Adrenal gland (tissue), 5 donors: ENCODE results near the gene SERPIND1.

Experiments
- POLR2A ChIP-seq, 2 donors: fragments of 450-650 bp; IDR thresholded peaks; one replicate each; pipeline ENCODE4 v1.6.1; 2017; ENCODE audit warnings: antibody characterized with exemption in 2 of 2, mild to moderate bottlenecking in 2 of 2, moderate library complexity in 1 of 2
- TF ChIP-seq, protein P1 (sequence below), 6 experiments: fragments of 450-650 bp in 4 of 6; fragments of 200-600 bp in 2 of 6; sonication (generic) in 1 of 6; IDR thresholded peaks; 1 replicate in 5 of 6; 2 replicates in 1 of 6; pipeline versions ENCODE4 v1.5.1 to v1.8.0; 2016 to 2021; ENCODE audit warnings: antibody characterized with exemption in 6 of 6, mild to moderate bottlenecking in 2 of 6, moderate library complexity in 1 of 6
- donor health status: DM: no; HTN: no; CAD: no.

DNA sequence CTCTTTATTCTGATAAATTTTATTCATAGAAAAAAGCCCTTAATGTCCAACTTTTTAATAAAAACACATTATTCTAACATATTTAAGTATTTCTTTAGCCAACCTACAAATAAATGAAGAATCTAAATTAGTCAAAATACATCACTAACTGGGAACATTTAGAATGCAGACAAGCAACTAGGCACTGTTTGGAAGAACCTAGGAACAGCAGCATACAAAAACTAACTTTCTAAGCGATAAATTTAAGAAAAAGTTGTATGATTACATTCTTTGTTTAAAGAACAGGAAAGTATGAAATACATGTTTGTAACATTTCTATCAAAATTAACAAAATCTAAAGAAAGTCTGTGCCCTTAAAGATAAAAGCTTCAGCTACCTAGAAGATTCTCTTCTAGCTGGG, 49.4 kb downstream of the SERPIND1 start:
- TF ChIP-seq POLR2A (IDR thresholded peaks at IDR 0.05) = no peak
- TF ChIP-seq, protein P1, sequence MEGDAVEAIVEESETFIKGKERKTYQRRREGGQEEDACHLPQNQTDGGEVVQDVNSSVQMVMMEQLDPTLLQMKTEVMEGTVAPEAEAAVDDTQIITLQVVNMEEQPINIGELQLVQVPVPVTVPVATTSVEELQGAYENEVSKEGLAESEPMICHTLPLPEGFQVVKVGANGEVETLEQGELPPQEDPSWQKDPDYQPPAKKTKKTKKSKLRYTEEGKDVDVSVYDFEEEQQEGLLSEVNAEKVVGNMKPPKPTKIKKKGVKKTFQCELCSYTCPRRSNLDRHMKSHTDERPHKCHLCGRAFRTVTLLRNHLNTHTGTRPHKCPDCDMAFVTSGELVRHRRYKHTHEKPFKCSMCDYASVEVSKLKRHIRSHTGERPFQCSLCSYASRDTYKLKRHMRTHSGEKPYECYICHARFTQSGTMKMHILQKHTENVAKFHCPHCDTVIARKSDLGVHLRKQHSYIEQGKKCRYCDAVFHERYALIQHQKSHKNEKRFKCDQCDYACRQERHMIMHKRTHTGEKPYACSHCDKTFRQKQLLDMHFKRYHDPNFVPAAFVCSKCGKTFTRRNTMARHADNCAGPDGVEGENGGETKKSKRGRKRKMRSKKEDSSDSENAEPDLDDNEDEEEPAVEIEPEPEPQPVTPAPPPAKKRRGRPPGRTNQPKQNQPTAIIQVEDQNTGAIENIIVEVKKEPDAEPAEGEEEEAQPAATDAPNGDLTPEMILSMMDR (IDR thresholded peaks at IDR 0.05) = no peak
